ENCODE data around the gene ASPG.

ASPG gene

DNA sequence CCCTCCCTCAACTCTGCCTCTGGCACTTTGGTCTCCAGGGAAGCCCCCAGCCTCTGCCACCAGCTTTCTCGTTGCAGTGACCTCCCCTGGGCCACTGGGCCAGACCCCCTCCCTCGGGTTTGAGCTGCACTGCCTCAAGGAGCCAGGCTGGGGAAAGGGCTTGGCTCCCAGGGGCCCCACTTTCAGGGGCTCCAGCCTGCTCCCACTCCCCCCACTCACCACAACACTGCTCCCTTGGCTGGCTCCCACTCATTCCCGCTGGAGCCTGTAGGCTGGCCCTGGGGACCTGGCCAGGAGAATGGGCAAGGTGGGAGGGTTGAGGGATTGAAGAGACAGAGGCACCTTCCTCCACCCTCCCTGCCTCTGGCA is 33.6 kb downstream of the ASPG start:
- DNase-seq, result no peak

DNA sequence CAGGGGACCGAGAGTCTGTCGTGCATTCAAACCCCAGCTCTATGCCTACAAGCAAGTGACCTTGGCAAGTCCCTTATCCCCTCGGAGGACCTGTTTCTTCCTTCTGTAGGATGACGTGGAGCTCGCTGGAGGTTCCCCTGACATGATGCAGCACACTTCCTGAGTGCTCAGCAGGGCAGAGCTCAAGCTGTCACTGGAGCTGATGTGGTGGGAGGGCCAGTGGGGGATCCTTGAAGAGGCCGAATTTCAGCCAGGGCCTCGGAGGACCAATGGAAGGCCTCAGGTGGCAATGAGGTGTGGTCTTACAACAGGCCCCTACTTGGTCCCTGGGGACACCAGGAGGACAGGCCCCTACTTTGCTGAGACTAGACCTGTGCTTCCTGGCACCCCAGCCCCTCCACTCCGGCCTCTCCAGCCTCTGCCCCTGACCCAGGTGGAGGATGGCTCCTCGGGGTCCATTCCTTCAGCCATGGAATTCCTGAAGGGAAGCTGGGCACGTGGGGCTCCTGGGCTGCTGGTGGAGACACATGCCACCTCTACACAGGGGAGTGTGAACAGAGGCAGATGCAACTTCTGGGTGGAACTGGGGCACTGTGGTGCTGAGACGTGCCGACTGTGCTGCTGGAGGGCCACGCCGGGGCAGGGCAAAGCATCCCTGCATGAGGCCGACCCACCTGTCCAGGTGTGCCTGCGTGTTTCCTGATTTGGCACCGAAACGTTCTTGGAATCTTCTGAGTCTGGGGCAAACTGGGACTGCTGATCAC is 34.2 kb downstream of the ASPG start:
- no peak for DNase-seq

DNA sequence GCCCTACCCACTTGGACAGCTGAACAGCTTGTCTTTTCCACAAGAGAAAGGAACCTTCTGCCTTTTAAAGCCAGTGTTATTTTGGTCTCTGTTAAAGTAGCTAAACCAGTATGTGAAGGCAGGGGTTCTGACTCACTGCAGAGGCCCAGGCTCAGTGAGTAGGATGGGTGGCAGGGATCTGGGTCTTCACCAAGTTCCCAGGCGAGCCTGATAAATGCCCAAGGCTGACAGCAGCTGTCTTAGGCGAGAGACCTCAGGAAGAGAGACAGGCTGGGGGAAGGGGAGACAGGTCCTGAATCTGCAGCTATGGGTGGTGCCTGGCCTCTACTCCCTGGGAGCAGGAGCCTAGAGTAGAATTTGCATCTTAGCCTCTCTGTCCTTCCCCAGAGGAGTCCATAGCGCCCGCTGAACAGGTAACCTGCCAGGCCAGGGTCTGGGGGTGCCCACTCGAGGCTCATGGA is 34.8 kb downstream of the ASPG start:
- DNase-seq, result no peak

DNA sequence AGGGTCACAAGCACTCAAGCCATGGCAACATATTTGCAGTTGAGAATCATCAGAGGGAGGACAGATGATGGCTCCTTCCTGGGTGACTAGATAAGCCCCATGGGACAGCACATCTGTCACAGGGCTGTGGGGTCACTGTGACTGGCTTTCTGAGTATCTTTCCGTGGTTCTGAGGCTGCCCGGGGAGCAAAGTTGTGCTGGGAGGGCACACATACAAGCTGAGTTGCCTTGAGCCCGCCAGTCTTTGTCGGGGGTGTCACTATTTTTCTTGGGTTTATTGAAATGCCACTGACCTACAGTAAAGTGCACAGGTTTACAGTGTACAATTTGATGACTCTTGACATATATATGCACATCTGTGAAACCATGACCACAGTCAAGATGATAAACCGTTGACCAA is 35.6 kb downstream of the ASPG start:
- DNase-seq, result no peak

DNA sequence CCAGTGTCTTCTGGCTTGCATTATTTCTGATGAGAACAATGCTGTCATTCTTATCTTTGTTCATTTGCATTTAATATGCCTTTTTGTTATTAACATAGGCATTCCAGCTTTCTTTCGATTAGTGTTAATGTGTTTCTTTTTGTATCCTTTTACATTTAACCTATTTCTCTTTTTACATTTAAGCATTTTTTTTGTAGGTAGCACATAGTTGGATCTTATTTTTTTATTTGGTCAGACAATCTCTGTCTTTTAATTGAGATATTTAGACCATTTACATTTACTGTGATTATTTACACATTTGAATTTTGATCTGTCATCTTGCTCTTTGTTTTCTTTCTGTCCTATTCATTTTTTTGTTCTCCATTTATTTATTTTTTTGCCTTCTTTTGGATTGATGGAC is 38.4 kb downstream of the ASPG start:
- no peak for DNase-seq

DNA sequence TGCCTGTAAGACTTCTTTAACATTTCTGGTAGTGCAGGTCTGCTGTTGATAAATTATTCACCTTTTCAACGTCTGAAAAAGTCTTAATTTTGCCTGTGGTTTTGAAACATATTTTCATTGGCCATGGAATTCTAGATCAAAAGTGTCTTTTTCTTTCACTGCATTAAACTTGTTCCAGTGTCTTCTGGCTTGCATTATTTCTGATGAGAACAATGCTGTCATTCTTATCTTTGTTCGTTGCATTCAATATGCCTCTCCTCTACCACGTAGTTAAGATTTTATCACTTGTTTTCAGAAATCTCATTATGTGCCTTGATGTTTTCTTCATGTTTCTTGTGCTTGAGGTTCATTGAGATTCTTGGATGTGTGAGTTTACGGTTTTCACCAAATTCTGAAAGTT is 39.5 kb downstream of the ASPG start:
- DNase-seq, result no peak

DNA sequence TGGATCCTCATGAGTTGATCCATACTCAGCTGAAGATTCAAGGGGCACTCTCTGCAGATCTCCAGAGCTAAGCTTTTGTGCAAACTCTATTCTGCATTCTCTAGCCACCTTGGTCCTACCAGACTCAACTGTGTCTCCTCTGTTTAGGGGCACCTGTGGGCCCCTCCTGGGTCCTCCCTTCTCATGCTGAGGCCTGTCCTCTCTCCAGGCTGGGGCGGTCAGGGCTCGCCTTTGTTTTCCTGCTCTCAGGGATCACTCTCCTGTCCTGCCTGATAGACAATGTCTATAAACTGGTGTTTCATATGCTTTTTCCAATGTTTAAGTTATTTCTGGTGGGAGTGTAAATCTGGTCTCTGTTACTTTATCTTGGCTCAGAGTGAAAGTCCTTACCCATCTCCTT is 41.3 kb downstream of the ASPG start:
- DNase-seq, result no peak

DNA sequence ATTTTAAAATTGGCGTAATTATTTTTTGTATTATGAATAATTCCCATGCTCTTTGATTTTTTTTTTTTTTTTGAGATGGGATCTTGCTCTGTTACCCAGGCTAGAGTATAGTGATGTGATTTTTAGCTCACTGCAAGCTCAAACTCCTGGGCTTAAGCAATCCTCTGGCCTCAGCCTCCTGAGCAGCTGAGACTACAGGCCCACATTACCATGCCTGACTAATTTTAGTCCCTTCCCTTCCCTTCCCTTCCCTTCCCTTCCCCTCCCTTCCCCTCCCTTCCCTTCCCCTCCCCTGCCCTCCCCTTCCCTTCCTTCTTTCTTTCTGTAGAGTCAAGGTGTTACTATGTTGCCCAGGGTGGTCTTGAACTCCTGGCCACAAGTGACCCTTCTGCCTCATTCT is 43.5 kb downstream of the ASPG start:
- DNase-seq, result no peak

DNA sequence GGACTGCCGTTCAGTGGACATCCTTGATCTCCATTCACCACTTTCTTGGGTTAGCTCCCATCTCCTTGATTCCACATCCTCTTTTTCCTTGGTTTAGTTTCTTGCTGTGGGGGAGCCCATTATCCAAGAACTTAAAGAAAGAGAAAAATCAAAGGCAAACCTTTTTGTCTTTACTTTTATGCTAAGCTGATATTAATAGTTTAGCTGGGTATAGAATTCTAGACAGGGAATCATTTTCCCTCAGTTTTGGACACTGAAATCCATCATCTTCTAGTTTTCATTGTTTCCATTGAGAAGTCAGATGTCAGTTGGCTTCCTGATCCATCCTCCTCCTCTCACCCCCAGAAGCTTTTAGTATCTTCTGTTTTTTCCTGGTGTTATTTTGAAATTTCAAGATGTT is 44.1 kb downstream of the ASPG start:
- DNase-seq, result no peak

DNA sequence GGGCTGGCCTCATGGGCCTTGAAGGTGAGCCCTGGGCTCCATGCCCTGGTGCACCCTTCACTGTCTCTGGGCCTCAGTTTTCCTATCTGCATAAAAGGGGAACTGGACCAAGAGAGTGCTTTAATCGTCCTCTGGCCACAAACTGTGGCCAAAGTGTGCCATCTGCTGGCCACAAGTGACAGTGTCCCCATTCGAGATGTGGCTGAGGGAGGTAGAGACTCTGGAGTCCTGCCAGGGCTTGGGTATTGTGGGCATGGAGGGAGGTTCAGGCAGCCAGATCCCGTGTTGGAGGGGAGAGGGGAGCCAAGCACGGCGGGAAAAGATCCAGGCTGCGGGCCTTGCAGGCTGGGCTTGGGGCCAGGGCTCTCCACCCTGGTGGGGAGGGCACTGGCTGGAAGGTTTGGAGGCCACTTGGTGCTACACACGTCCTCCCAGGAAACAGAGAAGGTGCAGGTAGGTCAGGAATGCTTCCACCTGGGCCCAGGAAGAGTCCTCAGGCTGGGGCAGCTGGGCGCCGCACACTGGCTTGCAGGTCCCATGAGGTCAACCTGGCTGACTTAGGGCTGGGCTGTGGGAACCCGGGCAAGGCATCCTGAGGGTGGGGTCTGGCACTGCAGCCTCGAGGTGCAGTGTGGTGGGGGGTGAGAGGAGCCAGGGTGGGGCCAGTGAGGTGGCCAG is 45.6 kb downstream of the ASPG start:
- DNase-seq, result peak; percentile 97

DNA sequence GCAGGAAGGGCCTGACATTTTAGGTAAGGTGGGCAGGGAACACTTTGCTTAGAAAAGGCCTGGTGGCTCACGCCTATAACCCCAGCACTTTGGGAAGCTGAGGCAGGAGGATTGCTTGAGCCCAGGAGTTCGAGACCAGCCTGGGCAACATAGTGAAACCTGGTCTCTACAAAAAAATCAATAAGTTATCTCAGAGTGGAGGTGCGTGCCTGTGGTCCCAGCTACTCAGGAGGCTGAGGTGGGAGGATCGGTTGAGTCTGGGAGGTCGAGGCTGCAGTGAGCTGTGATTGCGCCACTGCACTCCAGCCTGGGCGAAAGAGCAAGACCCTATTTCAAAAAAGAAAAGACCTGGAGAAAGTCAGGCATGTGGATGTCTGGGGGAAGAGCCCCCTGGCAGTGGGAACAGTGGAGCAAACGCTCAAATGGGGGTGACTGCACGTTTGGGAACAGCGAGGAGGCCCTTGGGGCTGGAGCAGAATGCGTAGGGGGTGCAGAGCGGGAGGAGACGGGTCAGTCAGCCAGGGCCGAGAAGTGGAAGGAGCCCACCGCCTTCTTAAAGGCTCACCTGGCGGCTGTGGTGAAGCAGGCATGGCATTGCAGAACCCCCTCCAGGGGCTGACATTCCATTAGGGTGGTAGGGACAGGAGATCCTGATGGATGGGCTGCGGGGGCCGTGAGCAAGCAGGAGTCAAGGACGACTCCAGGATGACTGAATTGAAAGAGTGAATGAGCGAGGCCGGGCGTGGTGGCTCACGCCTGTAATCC is 46.6 kb downstream of the ASPG start:
- no peak for DNase-seq

DNA sequence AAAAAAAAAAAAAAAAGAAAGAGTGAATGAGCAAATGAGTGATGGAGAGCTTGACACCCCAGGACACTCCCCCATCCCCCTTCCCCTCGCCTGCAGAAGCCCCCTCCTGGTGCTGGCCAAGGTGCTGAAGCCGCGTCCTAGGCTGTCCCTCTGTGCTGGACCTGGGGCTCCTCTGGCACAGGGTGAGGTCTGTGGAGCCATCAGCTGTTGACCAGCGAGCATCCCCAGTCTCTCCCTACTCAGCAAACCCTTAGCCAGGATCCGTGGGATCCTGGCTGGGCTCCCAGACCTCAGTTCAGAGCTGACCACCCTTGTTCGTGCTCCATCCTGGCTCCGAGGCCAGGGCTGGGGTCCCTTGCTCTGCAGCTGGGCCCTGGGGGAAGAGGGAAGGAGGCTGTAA is 47.5 kb downstream of the ASPG start:
- DNase-seq, result no peak

DNA sequence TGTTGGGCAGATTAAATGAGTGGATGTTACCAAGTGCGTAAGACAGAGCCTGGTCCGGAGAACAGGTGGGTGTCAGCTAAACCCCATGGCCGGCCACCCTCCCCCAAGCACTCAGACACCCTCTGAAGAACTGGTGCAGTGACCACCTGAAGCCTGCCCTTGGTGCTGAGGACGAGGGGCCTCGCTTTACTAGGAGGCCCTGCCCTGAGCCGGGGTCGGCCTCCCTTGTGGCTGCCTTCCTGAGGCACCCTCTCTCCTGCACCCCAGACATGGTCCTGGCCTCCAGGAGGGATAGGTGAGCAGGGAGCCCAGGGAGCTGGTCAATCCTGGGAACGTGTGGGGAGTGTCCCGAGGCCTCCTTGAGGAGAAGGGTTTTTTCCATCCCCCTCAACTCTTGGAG is 48.0 kb downstream of the ASPG start:
- no peak for DNase-seq

DNA sequence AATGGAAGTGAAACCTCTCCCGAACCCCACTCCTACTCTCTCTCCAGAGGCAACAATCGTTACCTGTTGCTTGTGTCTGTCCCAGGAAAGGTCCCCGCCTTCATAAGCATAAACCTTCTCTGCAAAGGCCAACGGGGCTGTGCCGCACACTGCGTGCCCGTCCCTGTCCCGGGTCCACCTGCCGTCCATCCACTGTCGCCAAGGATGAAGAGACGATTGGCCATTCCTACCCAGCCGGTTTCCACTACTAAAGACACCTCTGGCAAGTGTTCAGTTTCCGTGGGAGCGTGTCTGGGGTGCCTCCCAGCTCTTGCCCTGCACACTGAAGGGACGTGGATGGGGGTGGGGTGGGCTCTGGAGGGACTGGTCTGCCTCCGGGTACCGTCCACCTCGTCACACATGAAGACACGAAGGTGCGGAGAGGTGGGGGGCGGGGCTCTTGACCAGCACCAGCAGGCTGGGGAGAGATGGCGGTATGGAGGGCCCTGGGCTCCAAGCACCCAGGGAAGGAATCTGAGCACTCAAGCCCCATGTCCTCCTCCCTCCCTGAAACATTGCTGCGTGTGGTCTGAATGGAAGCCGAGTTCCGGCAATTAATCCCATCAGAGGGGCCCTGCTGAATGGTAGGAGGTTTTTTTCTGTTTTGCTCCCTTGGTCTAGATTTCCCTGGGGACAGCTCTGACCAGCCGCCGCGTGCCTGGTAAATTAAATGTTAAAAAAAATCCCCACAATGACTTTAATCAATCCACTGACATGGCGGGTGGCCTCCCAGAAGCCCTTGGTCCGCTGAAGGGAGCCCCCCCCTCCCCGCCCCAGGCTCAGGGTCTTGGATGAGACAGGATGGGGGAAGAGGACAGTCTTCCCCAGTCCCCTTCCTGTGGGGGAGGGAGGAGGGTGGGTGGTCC is 48.8 kb downstream of the ASPG start:
- no peak for DNase-seq

DNA sequence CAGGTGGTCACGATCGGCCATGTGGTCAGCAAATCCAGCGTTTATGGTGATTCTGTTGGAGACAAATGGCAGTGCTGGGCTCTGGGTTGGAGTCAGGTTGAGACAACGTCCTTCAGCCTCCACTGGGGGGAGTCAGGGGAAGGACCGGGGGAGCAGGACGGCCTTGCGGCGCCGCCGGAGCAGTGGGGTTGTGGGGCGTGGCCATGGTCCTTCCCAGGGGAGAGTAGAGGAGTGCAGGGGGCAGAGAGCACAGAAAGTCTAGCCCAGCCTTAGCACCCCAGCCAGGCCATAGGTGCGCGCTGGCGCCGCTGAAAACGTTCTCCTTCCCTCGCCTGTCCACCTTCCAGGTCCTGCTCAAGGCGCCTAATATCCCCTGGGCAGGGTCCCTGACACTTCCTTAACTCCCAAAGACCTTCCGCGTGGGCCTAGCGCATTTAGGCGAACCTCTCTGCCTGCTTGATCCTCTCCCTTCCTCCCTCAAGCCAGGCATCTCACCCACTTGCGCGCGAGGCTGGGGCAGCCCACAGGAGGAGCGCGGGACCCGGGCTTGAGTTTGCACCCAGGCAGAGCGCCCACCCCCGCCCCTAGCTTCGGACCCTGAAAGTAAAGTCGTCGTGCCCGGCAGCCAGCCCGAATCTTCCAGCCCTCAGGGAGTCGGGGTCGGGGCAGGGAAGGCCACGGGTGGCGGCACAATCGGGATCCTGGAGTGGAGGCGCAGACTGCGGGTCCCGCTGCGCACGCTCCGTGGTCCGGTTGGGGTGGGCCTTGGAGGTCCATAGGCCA is 49.8 kb downstream of the ASPG start:
- DNase-seq, result no peak

DNA sequence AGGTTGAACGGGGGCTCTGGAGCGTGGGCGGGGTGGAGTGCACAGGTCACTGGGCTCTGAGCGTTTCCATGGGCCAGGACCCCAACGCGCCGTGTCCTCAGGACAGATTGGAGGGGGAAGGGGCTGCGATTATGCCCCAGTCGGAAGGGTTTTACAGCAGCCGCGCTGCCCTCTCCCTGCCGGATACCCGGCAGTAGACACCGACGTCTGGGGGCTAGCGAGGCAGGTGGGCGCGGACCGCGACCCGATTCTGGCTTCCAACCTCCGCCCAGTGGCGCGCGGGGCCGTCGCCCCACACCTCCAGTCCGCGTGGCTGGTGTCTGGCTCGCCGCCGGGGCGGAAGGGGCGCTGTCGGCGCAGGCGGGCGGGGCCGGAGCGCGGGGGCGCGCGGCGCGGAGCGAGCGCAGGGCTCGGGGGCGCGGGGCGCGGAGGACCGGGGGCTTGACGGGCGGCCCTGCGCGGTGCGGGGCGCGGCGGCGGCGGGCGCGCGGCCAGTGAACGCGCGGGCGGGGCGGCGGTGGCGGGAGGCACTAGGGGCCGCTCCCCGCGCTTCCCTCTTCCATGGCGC is 50.5 kb downstream of the ASPG start:
- no peak for DNase-seq

DNA sequence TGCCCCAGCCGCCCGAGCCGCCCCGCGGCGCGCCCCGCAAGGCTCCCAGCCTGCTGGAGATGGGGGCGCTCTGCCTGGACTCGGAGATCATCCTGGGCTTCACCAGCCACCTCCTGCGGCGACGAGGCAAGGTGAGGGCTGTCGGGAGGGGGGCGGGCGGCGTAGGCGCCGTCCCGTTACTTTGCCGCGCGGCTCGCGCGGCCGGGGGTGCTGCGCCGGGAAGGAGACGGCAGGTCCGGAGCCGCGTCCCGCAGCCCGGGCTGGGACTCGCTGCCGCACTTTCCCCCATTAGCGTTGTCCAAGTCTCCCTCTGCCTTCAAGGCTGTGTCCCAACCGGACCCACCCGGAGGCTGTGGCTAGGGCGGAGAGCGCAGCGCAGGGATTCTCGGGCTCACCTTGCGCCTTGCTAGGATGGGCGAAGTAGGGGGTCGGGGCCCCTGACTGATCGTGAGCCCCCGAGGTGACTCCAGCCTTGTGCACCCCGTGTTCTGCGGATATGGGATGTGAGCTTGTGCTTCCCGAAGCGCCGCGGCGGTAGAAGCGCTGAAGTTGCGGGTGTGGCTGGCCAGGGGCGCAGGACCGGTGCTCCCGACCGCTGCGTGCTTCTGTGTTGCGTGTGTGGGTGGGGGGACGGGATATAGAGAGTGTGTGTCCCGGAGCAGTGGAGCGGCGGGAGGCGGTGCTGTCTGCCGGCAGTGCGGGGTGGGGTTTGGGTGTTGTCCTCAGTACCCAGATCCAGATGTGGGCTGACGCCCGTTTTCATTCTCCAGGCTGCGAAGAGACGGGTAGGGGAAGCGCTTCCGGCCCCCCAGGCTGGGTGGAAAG is 51.2 kb downstream of the ASPG start:
- peak; percentile 22 for DNase-seq

DNA sequence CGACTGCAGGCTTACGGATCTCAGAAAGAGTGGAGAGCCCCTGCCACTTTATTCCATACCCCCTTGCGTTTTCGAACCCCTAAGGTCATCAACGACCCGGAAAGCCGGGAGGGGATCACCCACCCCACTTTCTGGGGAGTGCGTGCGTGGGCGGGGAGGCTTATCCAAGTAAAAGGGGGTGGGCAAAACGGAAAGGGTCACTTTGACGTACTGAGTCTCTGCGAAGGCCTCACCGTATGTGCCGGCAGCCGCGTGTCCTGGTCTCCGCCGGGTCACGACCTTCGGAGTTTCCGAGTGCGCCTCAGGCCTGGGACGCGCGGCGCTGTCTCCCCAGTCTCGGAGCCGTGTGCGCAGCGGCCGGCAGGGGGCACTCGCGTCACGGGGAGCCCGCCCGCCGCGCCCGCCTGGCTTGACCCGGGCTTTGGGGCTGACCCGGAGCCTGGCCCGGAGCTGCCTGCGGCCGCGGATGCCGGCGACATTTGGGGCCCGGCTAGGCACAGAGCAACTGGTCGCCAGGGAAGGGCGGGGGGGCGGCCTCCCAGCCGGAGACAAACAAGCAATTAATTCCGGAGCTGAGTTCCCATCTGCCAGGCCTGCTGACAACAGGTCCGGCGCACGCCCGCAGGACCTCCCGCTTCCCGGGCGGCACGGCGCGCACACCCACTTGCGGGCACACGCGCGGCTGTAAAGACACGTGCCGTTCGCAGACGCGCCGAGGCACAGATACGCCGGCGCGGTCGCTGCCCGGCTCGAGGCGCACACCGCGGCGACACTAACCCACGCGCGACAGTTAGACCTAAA is 52.0 kb downstream of the ASPG start:
- peak; percentile 76 for DNase-seq

DNA sequence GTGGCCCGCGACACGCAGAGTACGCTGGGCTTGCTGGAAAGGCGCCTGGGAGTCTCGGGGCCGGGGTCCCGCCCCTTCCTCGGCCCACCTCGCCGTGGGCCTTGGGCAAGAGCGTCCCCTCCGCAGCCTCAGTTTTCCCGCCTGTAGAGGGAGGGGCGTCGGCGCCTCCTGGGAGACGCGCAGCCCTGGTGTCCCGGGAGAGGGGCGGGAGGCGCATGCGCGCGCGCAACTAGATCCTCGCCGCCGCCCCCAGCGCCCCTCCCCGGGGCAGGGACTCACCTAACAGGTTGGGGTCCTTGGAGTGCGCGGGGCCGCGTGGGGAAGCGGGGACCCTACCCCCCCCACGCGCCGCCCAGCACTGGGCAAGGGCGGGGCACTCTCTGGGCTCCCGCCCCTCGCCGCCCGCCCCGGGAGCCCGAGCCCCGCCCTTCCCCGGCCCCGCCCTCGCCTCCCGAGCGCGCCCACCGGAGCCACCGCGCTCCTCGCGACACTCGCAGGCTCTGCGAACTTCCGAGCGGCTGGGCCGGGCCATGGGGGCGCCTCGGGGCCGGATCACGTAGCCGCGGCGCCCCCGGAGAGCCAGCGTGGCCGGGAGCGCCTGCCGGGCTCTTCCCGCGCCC is 52.7 kb downstream of the ASPG start, which contains the start of gene KIF26A:
TSS of gene KIF26A (plus strand) at position 490 of the 620 bp plus-strand sequence. CDS start 136 bp downstream, outside the sequence.
- peak; percentile 83 for DNase-seq

Data from DMS79 treated with DMSO at 0.1 percent for 48 hours (cell line).